Activated CD8-positive, alpha-beta memory T cell treated with anti-CD3 and anti-CD28 coated beads, Interleukin-2, amount 50 U/mL, for 24 hours (primary cell): ENCODE data around the gene ADAMTS16.

ENCODE experiments used
- DNase-seq: peaks from one replicate; pipeline ENCODE4 v3.0.0-alpha.2; 2020; ENCODE audit errors: extremely low read depth

The ADAMTS16 gene

DNA sequence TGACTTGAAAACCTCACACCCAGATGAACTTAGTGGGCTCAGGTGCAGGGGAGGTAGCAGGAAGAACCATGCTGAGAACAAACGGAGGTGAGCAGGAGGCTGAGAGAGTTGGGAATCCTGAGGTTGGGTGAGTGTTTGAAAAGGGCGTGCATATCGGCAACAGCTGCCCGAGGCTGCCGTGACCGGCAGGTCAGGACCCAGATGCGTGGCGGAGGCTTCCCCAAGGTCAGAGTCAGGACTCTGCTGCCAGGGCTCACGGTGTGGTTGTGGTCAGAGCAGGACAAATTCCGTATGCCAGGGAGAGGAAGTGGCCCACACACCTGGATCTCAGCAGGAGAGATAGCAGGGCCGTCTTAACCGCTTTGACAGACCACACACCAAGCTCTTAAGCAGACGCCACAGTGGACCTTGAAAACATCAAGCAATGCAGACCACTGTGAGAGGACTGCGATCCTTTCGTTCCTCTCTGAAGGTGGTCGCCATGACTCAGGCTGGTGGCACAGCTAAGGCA, 43.1 kb downstream of the ADAMTS16 start:
- DNase-seq, result no peak

DNA sequence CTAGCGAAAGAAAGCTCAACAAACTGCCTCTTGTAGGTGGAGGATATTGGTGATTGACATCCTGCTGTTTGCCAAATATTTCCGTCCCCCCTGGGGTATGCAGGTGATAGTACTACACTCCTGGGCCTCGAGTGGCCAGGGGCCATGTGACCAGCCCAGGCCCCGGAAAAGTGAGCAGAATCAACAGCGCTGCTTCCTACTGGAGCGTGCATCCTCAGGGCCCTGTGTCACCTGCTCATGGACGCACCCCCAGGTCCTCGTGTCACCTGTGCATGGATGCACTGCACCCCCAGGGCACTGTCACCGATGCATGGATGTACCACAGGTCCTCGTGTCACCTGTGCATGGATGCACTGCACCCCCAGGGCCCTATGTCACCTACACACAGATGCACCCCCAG, 43.8 kb downstream of the ADAMTS16 start:
- DNase-seq, result no peak

DNA sequence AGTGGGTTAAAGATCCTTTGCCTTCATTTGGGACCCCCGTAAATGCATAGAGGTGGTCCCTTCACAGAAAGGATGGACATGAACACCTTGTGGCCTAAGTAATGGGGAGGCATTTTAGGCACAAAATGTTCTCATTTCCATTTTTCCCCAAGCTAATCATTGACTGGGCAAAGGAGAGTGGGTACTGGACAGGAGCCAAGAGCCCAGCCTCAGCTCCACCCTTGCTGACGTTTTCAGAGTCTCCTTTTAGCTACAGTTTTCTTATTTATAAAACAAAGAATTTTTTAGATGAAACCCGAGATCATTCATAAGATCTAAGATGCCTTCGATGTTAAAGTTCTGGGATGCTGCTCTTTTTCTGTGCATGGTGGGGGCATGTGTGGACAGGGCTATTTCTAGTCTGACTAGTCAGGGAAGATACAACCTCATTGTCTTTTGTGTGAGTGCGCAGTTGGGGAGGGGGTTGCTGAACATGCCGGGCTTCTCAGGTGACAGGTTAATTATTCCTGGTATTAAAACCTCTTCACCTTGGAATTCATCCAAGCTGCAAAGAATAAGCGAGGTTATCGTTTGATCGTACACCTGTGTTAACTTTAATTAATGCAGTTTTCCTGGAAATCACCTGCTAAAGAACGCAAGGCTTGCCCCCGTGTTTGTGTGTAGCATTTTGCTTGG, 48.4 kb downstream of the ADAMTS16 start:
- DNase-seq, result no peak

- no peak for DNase-seq
These were observed 48.9 kb downstream of the ADAMTS16 start for GRCh38 chr5:5189051-5189430.

DNA sequence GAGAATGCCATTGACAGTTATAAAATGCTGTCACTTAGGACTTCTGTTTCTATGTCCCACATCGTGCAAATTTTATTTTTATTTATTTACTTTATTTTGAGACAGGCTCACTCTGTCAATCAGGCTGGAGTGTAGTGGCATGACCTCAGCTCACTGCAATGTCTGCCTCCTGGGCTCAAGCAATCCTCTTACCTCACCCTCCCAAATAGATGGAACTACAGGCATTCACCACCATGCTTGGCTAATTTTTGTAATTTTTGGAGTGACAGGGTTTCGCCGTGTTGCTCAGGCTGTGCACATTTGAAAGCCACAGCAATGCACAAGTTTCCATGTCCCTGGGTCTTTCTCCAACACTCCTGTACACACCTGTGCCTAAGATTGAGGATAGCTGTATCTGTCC, 51.8 kb downstream of the ADAMTS16 start:
- no peak for DNase-seq

GRCh38 chr5:5192681-5193080, 52.6 kb downstream of the ADAMTS16 start:
- no peak for DNase-seq

DNA sequence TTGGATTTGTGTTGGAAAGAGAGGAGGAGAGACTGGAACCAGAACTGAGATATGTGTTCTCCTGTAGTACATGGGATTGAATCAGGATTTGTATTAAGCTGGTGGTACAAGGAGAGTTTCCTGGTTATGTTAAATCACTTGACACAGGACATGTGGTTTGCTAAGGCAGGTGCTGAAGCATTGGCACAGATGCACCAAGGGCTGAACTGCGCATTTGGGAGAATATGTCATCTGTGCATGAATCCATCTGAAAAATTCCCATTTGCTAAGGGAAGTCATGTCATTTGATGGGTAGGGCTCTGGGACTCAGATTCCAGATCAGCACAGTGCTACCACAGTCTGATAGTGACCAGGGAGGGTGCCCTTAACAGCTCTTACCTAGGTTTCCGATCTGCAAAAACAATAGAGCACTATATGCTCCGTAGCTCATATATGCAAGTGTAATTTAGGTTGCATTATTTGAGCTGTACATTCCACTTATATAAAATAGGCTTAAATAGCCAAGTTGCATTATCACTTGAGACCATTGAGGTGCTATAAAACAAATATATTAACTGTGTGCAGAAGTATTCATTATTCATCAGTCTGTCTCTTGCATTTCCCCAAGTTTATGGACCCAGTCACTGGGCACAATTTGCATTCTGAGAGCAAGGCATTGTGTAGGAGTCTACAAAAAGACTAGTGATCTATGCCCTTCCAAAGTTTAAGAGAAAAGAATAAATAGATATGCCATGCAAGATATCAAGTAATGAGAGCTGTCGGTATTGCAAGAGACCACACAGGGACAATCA, 55.2 kb downstream of the ADAMTS16 start:
- DNase-seq, result no peak

DNA sequence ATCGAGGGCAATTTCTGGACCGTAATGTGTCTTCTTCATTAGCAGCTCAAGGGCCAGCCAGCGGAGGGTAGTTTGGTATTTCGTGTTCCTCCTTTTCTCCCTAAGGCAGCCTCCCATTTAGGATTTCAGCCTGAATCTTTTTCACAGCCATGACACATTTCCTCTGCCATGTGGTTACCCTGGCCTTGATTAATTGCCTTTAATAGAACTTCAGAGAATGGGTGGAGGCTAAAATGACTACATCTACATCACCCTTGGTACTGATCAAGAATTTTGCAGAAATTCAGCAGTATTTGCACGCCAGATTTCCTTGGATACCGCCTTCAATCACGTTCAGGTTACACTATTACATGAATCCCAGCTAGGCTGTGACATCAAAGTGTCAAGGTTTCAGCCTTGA, 58.0 kb downstream of the ADAMTS16 start:
- no peak for DNase-seq

DNA sequence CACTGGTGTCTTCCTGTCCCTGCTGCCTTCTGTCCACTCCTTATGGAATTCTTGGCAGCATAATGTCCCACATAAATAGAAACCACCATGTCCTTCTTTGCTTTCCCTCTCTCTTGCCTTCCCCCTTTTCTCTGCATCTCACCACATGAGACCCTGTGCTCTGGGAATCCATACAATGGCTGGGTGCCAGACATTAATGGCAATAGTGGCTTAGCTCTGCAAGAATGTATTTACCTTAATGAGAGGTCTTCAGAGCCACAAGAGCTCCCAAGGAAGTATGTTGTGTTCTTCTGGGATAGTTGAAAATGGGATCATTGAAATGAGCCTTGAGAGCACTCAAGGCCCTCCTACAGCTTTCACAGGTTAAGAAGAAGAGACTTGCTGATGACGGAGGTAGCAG, 58.7 kb downstream of the ADAMTS16 start:
- DNase-seq, result no peak

DNA sequence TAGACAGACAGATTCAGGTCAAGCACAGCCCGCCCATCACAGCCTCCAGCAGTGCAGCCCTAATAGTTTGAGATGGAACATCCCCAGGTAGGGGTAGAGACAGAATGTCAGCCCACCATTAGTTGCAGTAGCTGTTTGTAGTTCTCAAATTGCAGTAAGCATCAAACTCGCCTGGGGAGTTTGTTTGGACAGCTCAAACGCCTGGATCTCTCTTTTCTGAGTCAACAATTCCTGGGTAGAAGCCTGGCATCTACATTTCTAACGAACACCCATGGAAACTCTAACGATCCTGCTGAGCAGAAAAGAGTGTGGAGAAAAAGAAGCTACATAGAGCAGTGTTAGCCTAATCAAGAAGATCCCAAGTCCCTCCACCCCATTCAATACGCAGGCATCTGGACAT, 59.4 kb downstream of the ADAMTS16 start:
- no peak for DNase-seq

GRCh38 chr5:5200133-5200532, 60.0 kb downstream of the ADAMTS16 start:
- DNase-seq, result no peak

DNA sequence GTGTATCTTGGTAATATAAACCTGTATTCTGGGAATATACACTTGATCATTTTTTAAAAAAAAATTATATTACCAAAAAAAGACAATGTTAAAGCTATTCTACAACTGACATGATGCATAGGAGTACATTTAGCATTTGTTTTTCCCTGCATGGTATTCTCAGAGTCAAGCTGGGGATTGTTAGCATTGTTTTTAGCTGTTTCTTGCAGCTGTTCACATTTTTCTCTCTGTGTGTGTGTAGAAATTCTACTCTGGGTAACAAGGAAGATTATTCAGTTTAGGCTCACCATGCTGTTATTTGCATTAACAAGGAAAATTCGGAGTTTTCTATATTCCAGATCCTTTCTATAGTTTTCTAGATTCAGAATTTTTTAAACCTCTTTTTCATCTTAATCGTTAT, 62.2 kb downstream of the ADAMTS16 start:
- no peak for DNase-seq

GRCh38 chr5:5203451-5203850, 63.3 kb downstream of the ADAMTS16 start:
- DNase-seq, result no peak

GRCh38 chr5:5207828-5208227, 67.7 kb downstream of the ADAMTS16 start:
- no peak for DNase-seq

- no peak for DNase-seq
These were observed 69.0 kb downstream of the ADAMTS16 start for GRCh38 chr5:5209089-5209488.

GRCh38 chr5:5209510-5210286, 69.6 kb downstream of the ADAMTS16 start:
- no peak for DNase-seq

- no peak for DNase-seq
These were observed 77.2 kb downstream of the ADAMTS16 start for GRCh38 chr5:5217371-5217770.

GRCh38 chr5:5218396-5218795, 78.3 kb downstream of the ADAMTS16 start:
- no peak for DNase-seq

GRCh38 chr5:5219541-5219940, 79.4 kb downstream of the ADAMTS16 start:
- DNase-seq, result no peak

DNA sequence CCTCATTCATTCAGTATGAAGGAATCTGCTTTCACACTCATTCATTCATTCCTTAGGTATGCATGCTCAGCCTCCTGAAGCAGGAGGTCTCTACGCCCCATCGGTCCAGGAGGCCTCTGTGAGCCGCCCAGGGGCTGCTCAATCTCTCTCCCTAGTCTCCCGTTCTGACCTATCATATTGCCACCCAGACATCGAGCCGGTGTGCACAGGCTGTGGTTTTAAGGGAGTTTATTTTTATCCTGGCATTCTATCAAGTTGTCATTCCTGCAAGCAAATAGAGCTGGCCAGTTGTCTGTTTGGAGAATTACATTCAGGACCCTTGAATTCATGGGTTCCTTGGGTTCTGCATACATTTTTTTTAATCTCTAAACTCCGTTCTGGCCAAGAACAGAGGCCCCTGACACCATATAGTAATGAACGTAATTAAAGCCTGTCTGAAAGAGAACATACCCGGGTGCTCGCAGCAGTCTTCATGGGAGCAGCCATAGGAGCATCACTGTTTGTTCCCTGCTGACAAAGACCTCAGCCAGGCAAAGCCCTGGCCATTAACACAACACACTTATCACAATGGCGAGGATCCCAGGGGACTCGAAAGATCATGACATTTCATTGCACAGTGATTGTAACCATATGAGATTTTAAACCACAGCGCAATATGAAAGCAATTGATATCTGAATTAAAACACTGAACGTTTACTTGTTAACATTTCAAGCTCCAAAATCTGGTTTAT, 80.9 kb downstream of the ADAMTS16 start:
- DNase-seq, result no peak

DNA sequence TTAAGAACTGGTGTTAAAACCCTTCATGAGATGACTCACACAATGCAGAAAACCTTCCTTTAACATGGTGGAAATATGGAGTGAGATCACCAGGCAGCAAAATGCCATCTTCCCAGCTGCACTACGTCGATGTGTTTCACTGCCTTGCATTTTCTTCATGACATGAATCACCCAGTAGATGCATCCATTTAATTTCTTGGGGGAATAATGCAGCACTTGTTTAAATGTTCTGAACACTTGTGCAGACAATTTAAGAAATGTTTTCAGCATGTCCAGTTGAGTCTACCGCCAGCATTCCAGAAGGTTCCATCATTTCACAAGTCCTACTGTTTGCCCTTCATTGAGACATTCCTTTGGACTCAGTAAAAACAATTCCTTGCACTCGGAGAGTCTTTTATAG, 81.6 kb downstream of the ADAMTS16 start:
- no peak for DNase-seq

DNA sequence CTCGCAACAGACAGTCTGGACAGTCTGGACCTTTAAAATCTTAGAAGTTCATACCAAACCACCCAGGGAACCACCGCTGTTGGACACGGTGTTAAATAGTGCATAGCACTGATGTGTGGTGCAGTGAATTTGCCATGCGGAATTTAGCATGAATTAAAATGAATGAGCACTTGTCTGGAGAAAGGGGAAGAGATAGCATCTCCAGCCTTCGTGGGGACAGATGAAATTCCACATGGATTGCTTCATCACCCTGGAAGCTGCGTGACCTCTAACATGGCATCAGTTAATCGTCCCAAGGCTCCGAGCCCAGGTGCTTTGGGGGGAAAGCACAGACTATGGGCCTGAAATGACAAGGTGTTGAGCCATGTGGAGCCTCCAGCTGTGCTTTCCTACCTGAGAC, 91.4 kb downstream of the ADAMTS16 start:
- no peak for DNase-seq
